ENCODE data around the gene POLR1B.
"Not testable (repeated sequence)": the region's sequence is repeated elsewhere in the genome, so short reads cannot be mapped to it uniquely, and the experiment has no call there.

POLR1B gene

DNA sequence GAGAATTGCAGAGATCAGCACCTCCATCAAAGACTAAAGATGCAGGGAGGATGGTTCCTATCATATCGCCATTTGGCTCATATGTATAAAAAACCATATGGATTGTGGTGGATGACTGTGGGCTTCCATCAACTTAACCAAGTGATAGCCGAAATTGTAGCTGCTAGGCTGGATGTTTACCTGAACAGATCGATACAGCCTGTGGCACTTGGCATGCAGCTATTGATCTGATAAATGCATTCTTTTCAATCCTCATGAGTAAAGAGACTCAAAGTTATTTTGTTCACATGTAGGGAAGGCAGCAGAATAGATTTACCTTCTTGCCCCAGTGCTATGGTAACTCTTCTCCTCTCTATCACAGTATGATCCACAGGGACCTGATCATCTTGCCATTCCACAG lies 60.7 kb downstream of the POLR1B start:
- DNase-seq = no peak

DNA sequence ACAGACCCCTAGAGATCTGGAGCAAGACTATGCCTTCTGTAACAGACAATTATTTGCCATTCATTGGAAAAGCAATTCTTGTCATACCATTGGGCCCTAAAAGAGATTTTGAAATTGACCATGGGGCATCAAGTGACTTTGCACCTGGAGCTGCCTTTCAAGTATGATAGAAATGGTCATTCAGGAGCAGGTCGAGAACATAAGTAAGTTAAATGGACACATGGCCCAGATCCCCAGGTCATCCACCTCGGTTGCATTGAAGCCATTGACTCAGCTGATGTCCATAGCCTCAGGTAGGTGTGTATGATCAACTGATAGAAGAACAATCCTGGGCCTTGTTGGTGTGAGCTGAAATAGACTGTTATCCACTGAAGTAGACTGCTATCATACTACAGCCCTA lies 61.5 kb downstream of the POLR1B start:
- no peak for DNase-seq

DNA sequence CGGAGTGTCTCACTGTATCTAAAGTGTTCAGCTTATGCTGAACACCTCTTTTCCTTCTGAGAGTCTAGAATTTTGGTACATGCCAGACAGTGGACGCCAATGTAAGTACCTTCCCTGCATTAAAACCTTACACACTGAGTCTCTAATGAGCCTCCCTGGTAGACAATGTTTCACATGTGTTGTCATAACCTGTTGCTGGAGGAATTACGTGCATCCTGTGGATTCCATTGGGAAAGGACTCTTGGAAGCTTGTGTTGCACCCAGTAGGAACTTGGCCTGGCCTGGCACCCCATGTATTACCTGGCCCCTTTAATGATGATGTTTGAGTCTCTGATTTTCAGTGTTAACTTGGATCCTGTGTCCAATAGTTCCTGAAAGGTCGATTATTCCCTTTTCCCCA lies 62.7 kb downstream of the POLR1B start:
- no peak for DNase-seq

DNA sequence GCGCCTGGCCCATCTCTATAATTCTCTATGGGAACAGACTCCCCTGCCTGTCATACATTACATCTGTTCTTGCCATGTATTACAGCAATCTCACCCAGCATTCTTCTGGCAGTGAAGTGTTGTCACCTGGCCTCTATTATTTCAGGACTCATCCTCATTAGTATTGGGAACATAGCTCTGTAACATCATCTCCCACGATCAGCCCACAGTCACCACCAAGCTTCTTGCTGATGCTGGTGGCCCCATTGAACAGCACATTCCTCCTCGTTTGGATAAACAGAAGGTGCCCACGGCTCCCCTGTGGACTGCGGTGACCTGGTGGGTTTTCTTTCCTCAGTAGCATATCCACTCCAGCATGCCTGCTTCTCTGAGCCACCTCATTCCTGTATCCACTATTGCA lies 63.7 kb downstream of the POLR1B start:
- DNase-seq = no peak

DNA sequence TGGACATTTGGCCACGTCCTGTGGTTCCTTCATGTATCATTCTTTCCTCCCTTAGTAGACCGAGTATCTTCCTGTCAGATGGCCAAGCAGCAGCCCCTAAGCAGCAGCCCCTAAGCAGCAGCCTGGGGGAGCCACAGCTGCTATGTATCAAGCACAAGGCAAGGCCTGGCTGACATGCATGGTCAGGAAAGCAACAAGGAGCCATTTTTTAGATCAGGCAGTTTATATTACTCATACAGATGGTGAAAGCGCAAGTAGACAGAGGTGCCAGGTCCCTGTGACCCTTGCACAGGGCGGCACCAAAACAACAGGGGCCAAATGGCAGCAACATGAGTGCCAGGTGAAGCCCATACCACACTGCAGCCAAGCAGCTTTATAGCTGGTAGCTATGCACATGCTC lies 64.3 kb downstream of the POLR1B start:
- no peak for DNase-seq

DNA sequence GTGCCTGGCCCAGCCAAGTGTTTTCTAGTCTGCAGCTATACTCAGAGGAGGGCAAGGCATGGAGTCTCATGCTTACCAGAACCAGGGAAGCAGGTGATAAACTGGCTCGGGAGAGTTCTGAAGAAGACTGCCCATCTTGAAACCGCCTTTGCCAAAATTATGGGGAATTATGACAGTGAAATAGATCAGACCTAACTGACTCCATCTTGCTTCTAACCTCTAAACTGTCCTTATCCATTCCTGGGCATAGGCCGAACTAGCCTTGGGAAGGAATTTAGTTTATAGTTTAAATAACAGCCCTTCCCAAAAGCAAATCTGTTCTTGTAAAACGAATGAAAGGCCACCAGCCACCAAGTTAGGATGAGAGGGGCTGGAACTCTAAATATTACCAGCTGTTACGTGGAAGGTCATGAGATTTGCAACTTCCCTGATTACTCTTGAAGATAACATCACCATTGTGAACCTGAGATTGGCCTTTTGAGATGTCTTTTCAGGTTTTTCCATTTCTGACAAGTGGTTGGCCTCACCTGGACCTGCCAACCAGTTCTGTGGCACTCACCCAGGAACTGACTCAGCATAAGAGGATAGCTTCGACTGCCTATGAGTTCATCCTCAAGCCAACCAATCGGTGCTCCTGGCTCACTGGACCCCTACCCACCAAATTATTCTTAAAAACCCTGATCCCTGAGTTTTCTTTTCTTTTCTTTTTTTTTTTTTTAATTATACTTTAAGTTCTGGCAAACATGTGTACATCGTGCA lies 65.6 kb downstream of the POLR1B start:
- DNase-seq = no peak

DNA sequence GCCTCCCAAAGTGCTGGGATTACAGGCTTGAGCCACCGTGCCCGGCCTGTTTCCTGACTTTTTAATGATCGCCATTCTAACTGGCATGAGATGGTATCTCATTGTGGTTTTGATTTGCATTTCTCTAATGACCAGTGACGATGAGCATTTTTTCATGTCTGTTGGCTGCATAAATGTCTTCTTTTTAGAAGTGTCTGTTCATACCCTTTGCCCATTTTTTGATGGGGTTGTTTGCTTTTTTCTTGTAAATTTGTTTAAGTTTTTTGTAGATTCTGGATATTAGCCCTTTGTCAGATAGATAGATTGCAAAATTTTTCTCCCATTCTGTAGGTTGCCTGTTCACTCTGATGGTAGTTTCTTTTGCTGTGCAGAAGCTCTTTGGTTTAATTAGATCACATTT lies 67.1 kb downstream of the POLR1B start:
- DNase-seq = not testable (repeated sequence)

DNA sequence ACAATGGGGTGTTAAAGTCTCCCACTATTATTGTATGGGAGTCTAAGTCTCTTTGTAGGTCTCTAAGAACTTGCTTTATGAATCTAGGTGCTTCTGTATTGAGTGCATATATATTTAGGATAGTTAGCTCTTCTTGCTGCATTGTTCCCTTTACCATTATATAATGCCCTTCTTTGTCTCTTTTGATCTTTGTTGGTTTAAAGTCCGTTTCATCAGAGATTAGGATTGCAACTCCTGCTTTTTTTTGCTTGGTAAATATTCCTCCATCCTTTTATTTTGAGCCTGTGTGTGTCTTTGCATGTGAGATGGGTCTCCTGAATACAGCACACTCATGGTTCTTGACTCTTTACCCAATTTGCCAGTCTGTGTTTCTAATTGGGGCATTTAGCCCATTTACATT lies 70.0 kb downstream of the POLR1B start:
- not testable (repeated sequence) for DNase-seq

DNA sequence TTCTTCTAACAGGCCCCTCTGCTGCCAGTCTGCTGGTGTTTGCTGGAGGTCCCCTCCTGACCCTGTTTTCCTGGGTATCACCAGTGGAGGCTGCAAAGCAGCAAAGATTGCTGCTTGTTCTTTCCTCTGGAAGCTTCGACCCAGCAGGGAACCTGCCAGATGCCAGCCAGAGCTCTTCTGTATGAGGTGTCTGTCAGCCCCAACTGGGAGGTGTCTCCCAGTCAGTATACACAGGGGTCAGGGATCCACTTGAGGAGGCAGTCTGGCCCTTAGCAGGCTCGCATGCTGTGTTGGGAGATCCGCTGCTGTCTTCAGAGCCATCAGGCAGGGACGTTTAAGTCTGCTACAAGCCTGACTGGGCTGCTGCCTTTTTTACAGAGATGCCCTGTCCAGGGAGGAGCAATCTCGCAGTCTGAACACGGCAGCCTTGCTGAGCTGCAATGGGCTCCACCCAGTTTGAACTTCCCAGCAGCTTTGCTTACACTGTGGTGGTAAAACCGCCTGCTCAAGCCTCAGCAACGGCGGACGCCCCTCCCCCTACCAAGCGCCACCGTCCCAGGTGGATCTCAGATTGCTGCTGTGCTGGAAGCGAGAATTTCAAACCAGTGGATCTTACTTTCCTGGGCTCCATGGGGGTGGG lies 72.1 kb downstream of the POLR1B start:
- DNase-seq = no peak

DNA sequence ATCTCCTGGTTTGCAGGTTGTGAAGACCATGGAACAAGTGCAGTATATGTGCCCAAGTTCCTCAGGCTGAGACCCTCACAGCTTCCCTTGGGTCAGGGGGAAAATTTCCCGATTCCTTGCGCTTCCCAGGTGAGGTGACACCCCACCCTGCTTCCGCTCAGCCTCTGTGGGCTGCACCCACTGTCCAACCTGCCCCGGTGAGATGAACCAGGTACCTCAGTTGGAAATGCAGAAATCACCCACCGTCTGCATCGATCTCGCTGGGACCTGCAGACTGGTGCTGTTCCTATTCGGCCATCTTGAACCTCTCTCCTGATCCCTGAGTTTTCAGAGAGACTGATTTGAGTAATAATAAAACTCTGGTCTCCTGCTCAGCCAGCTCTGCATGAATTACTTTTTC lies 72.8 kb downstream of the POLR1B start:
- DNase-seq = no peak

DNA sequence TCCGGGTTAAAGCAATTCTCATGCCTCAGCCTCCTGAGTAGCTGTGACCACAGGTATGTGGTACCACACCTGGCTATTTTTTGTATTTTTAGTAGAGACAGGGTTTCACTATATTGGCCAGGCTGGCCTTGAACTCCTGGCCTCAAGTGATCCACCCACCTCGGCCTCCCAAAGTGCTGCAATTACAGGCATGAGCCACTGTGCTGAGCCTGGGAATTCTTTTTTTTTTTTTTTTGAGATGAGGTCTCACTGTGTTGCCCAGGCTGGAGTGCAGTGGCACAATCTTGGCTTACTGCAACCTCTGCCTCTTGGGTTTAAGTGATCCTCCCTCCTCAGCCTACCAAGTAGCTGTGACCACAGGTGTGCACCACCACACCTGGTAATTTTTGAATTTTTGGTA lies 73.5 kb downstream of the POLR1B start:
- not testable (repeated sequence) for DNase-seq

DNA sequence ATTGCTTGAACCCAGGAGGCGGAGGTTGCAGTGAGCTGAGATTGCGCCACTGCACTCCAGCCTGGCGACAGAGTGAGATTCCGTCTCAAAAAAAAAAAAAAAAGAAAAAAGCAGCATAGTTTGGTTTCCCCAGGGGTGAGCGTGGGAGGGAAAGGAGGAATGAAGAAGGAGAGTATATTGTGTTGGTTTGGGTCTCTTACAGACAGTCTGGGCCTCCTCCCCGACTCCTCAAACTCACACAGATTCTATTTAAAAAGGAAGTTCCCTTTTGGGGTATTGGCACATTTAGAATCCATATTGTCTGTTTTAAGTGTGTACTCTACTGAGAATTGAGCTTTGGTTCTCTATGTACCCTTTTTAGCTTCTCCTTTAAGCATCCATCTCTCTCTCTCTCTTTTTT lies 76.1 kb downstream of the POLR1B start:
- DNase-seq = no peak

DNA sequence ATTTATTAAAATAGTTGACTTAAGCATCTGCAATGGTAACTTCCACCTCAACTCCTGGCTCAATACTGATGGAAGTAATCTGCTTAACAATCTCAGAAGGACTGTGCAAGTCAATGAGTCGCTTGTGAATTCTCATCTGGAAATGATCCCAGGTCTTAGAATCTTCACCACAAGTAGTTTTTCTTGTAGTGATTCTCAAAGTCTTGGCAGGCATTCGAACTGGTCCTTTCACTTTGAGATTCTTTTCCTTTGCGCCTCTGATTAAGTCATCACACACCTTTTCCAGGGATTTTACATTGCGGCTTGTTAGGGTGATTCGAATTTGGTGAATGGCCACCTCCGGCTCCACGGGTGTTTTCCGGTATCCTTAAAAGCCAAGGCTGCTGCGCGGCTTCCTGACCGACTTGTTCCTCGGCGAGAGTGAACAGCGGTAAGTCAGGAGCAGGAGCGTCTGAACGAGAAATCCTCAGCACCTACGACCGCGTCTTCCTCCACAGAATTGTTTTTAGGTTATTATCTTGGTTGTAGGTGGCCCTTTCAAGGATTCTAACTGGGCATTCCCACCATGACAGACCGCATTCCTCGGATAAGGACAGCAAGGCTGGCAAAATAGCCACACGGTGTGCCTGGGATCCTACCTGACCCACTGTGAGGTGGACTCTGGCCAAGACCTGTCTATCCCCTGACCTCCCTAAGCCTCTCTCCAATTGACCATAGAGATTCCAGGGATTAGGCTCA lies 79.7 kb downstream of the POLR1B start:
- no peak for DNase-seq

DNA sequence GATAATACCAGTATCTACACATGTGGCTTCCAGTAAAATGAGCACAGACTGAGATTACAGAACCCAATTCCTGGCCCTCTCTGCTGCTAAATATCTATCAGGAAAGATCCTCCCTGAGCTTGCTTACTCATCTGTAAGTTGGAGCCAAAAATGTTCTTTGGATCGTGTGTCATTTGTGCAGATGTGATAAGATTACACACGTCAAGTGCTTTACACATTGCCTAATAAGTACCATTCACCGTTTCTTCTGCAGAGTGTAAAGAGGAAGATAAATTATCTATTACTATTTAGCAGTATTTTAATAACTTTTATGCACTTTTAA lies 80.2 kb downstream of the POLR1B start:
- no peak for DNase-seq

DNA sequence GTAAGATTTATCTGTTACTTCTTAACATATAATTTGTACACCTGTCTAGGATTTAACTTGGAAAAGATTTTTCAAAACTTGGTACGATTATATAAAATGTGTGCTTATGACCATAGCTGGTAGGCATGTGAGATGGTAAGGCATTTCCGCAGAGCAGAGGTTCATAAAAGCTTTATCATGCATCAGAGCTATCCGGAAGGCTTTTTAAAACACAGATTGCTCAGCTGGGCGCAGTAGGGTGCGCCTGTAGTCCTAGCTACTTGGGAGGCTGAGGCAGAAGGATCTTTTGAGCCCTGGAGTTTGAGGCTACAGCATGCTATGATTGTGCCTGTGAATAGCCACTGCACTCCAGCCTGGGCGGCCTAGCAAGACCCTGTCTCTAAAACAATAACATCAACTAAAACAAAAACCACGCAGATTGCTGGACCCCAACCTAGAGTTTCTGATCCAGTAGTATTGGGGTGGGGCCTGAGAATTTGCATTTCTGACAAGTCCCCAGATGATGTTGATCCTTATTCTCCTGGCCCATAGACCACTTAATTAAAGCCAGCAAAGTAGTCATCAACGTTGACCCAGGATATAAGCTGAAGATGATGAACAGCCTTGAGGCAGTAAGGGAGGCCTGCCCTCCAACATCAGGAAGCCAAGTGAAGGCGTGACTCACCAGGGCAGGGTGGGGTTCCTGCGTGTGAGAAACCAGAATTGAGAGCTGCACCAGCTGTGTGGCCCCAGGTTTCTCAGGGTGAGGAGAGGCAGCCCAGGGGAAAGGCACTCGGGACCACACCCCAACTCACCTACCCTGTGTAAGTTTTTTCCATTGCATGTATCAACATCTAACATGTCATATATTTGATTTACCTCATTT lies 81.9 kb downstream of the POLR1B start:
- DNase-seq = peak; percentile 72 to 78

DNA sequence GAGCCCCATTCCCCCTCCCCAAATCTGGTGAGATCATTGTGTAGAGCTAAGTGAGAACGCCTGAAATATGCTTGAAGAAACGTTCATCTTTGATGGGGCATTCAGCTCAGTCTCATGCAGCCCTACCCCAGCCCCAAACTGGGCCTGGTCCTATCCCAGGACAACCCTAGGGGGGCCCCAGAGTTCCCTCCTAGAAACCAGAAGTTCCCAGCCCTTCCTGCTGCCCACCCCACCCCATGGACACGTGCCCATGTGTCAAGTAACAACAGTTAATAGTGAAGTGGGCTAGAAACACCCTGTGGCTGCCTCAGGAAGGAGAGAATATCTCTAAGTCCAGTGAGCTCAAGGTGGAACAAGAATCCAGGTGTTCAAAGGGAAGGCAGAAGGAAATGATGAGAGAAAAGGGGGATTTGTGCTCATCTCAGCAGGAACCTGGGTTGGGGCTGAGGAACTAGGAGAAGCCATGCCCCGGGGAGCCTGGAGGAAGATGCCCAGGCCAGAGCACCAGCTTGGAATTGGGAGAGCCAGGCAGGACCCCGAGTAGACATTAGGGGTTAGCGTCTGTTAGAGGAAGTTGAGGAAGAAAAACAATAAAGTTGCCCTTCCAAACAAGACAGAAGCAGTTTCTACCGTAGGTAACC lies 83.3 kb downstream of the POLR1B start:
- no peak for DNase-seq

DNA sequence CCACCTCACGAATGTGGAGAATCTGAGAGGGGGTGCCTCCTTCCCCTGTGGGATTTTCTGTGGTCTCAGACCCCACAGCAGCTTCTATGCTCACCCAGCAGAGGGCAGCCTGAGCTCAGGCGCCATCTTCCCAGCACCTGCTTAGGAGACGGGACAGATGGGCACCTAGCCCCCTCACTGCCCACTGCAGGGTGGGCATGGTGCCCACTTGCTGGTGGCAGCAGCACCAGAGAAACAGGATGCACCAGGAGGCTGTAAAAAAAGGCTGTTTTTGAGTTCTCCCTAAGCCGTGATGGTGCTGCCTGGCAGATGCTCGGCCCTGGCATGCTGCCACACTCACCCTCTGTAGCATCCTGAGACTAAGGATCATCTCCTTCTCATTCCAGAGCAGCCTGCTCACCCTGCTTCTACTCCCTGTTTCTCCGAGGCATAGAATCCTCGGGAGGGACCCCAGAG lies 84.4 kb downstream of the POLR1B start:
- DNase-seq = peak; percentile 65 to 73

All from activated CD4-positive, alpha-beta T cell treated with anti-CD3 and anti-CD28 coated beads, Interleukin-2, amount 50 U/mL, for 48 hours (primary cell).